Measurements from ENCODE around the gene COL15A1. TPM values are rescaled to one million over a fixed set of nuclear protein-coding genes. Genes with fewer than 3 reads are reported as not detected.

Gene COL15A1
- total and polyA plus RNA-seq, 2 of the 8 experiments (the other 6 are each of a cell fraction or from before 2014, with no cell fraction given) = 0.12 to 0.15 TPM

DNA sequence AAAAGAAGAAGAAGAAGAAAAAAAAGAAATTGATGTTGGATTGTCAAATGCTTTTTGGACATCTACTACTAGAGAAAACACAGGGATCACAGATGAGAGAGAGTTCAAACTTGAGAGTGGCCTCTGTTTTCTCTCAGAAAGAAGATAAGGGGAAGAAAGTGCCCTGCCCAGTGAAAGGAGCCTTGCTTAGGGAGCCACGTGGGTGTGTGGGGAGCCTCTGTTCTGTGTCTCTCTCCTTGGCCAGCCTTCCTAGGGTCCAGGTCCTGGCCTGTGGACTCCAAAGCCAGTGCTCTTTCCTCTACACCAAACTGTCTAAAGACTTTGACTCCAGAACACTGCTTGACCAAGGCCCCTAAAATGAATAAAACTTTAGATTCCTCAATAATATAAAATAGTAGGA is 22.0 kb upstream of the COL15A1 start:
- no peak overlapping the region for H3K14ac ChIP-seq (ENCODE audit: insufficient read length)
- DNase-seq (ENCODE audit: low read depth in 1 of 2, low spot score in 2 of 2) (no peak), FAIRE-seq (no peak)
- no peak overlapping the region for H2BK120ac ChIP-seq (replicated peaks; ENCODE audit: low read depth, low read length)
- no peaks in the 10 kb centered on the region for H3K79me2 ChIP-seq (ENCODE audit: control insufficient read depth in 1 of 2, insufficient read depth in 2 of 2, low read length in 2 of 2)
- CTCF ChIA-PET (ENCODE audit: partially characterized antibody) = interaction anchor here (1.4 to 1.5 kb wide), 2 partner anchors 12 to 79 kb away, joined by 3 to 4 read pairs; no protein-coding TSS in a partner anchor
- no peak overlapping the region for H3K4ac ChIP-seq (replicated peaks; ENCODE audit: insufficient read length, low read depth, low read length)
- POLR2A ChIA-PET (ENCODE audit: partially characterized antibody) = no interaction called here
- H3K4me1 ChIP-seq (replicated peaks in 1 of 4; ENCODE audit: control insufficient read depth in 3 of 4, insufficient read depth in 4 of 4, low read length in 3 of 4) = peaks cover 0 to 4% (median 3%) of the 10 kb centered on the region in 4 experiments; a peak in 4 of 7 replicates
- no peak overlapping the region for H3K18ac ChIP-seq (ENCODE audit: extremely low read depth, low read length)
- 44% methylated on average over 1 of the region's 1 CpG; no CpG with 5 or more reads in 1 of the 2 experiments for WGBS, 2 experiments (ENCODE audit: extremely low coverage in 1 of 2, insufficient coverage in 1 of 2, insufficient read length in 1 of 2, insufficient replicate concordance in 2 of 2, low coverage in 1 of 2, low lambda C conversion rate in 2 of 2, missing lambda C conversion rate in 1 of 2)
- no peak overlapping the region for H3K4me3 ChIP-seq (ENCODE audit: extremely low read depth in 1 of 4, insufficient read depth in 2 of 4, low read depth in 3 of 4, low read length in 4 of 4)
- no peaks in the 10 kb centered on the region for H3K27me3 ChIP-seq (replicated peaks in 1 of 4; ENCODE audit: control insufficient read depth in 3 of 4, extremely low read depth in 1 of 4, insufficient read depth in 3 of 4, low read length in 3 of 4)
- no peaks in the 10 kb centered on the region for H3K79me1 ChIP-seq (ENCODE audit: low read depth, low read length)
- H3K27ac ChIP-seq (ENCODE audit: low read depth, low read length) = no peak overlapping the region
- H3K56ac ChIP-seq (replicated peaks; ENCODE audit: insufficient read length, low read depth, low read length) = no peak overlapping the region
- H3K23ac ChIP-seq (ENCODE audit: insufficient read length) = no peak overlapping the region
- no peaks in the 10 kb centered on the region for H3K23me2 ChIP-seq (ENCODE audit: low read depth, low read length)
- H4K8ac ChIP-seq (ENCODE audit: extremely low read depth, insufficient read depth, low read length) = no peak overlapping the region
- no peak overlapping the region for H2BK20ac ChIP-seq (ENCODE audit: low read length)
- H2AK5ac ChIP-seq (ENCODE audit: low read depth, low read length) = no peak overlapping the region
- no peak overlapping the region for H3K4me2 ChIP-seq (ENCODE audit: insufficient read depth in 1 of 2, low read depth in 2 of 2, low read length in 2 of 2)
- H4K20me1 ChIP-seq (replicated peaks in 1 of 2; ENCODE audit: control insufficient read depth in 1 of 2, insufficient read depth in 2 of 2, low read length in 2 of 2) = no peaks in the 10 kb centered on the region
- no peaks in the 10 kb centered on the region for H3K9me3 ChIP-seq (ENCODE audit: insufficient read depth in 2 of 2, low read depth in 1 of 2, low read length in 1 of 2)
- no peak overlapping the region for H4K91ac ChIP-seq (replicated peaks; ENCODE audit: insufficient read length, low read length)
- H2BK12ac ChIP-seq (ENCODE audit: low read depth, low read length) = no peak overlapping the region
- H4K5ac ChIP-seq (ENCODE audit: insufficient read length, low read depth, low read length) = no peak overlapping the region
- H2AFZ ChIP-seq (ENCODE audit: low read length) = no peak overlapping the region
- no peaks in the 10 kb centered on the region for H3K36me3 ChIP-seq (ENCODE audit: control insufficient read depth in 2 of 4, insufficient read depth in 4 of 4, low read length in 3 of 4)
- no peak overlapping the region for H2BK5ac ChIP-seq (ENCODE audit: low read depth, low read length)
- H2BK15ac ChIP-seq (ENCODE audit: low read length) = no peak overlapping the region
- H3K9ac ChIP-seq (replicated peaks in 1 of 4; ENCODE audit: extremely low read depth in 1 of 4, low read depth in 3 of 4, low read length in 3 of 4) = no peak overlapping the region
- no peak for TF ChIP-seq SRF (IDR thresholded peaks at IDR 0.05; ENCODE audit: low read depth, low read length)
- TF ChIP-seq RAD21 (IDR thresholded peaks at IDR 0.05 in 1 of 2, conservative IDR thresholded peaks at IDR 0.05 in 1 of 2; ENCODE audit: low read depth in 2 of 2, low read length in 2 of 2) = no peak
- TF ChIP-seq SP1 (IDR thresholded peaks at IDR 0.05; ENCODE audit: low read depth, low read length) = no peak
- no peak for TF ChIP-seq CHD1 (IDR thresholded peaks at IDR 0.05; ENCODE audit: low read depth, low read length)
- TF ChIP-seq SP4 (IDR thresholded peaks at IDR 0.05; ENCODE audit: low read length) = no peak
- TF ChIP-seq MAFK (IDR thresholded peaks at IDR 0.05; ENCODE audit: low read depth, low read length) = no peak
- no peak for TF ChIP-seq JUN (IDR thresholded peaks at IDR 0.05; ENCODE audit: low read depth, low read length)
- no peak for TF ChIP-seq EZH2 (IDR thresholded peaks at IDR 0.05; ENCODE audit: low read depth, low read length, severe bottlenecking)
- TF ChIP-seq TAF1 (IDR thresholded peaks at IDR 0.05; ENCODE audit: low read depth, low read length) = no peak
- no peak for TF ChIP-seq KDM1A (IDR thresholded peaks at IDR 0.05; ENCODE audit: borderline replicate concordance, low read length)
- TF ChIP-seq NANOG (IDR thresholded peaks at IDR 0.05; ENCODE audit: insufficient read depth, low read depth, low read length, poor library complexity, severe bottlenecking) = no peak
- TF ChIP-seq, protein P1, sequence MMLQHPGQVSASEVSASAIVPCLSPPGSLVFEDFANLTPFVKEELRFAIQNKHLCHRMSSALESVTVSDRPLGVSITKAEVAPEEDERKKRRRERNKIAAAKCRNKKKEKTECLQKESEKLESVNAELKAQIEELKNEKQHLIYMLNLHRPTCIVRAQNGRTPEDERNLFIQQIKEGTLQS (IDR thresholded peaks at IDR 0.05; ENCODE audit: insufficient read depth, low read depth, low read length) = no peak
- no peak for TF ChIP-seq TCF12 (IDR thresholded peaks at IDR 0.05; ENCODE audit: low read depth, low read length)
- no peak for TF ChIP-seq SUZ12 (IDR thresholded peaks at IDR 0.05; ENCODE audit: low read length)
- no peak for TF ChIP-seq CBX8 (IDR thresholded peaks at IDR 0.05; ENCODE audit: borderline replicate concordance, low read depth, low read length)

All from H1 (cell line).